Measurements from ENCODE around the gene PDGFD. TPM values are rescaled to one million over a fixed set of nuclear protein-coding genes. Genes with fewer than 3 reads are reported as not detected.

Gene PDGFD
- polyA plus RNA-seq, 1 of the 3 experiments (the other 2 are of a cell fraction): 4.8 TPM

- Histone ChIP-seq H4K20me1 (ENCODE audit: insufficient read depth) (no peaks in the 10 kb centered on the region), H3K4me2 (no peak overlapping the region), H3K27ac (ENCODE audit: low read depth in 2 of 2, low read length in 1 of 2) (no peak overlapping the region), H3F3A (replicated peaks; ENCODE audit: insufficient read depth) (no peaks in the 10 kb centered on the region), H2AFZ (ENCODE audit: low read depth) (no peak overlapping the region; the same call in 1 of the 2 replicates), H3K27me3 (ENCODE audit: insufficient read depth) (no peaks in the 10 kb centered on the region), H3K9me2 (no peaks in the 10 kb centered on the region), H3K79me2 (ENCODE audit: insufficient read depth) (no peaks in the 10 kb centered on the region), H3K36me3 (replicated peaks in 1 of 2; ENCODE audit: control insufficient read depth in 1 of 2, insufficient read depth in 2 of 2, low read length in 1 of 2) (no peaks in the 10 kb centered on the region), H3K9me3 (no peaks in the 10 kb centered on the region), H3K4me1 (ENCODE audit: control insufficient read depth in 1 of 2, insufficient read depth in 2 of 2, low read depth in 1 of 2, low read length in 1 of 2) (peaks cover 0 to 2% of the 10 kb centered on the region in 2 experiments; a peak in 3 of 4 replicates), H3K9ac (no peak overlapping the region), H3K4me3 (ENCODE audit: low read depth in 2 of 2, low read length in 1 of 2) (no peak overlapping the region)
- no peak for DNase-seq
- ChIA-PET POLR2A (no interaction called here), CTCF (interaction anchor here (2.9 kb wide), 1 partner anchor 11 kb away, joined by 11 read pairs; no protein-coding TSS in a partner anchor)
- TF ChIP-seq JUND (IDR thresholded peaks at IDR 0.05) (no peak), NRF1 (IDR thresholded peaks at IDR 0.05; ENCODE audit: low read depth, low read length) (no peak), FOSL2 (IDR thresholded peaks at IDR 0.05; ENCODE audit: borderline replicate concordance, low read depth) (no peak), EZH2phosphoT487 (IDR thresholded peaks at IDR 0.05; ENCODE audit: borderline replicate concordance, low read depth) (no peak), SMC3 (IDR thresholded peaks at IDR 0.05; ENCODE audit: low read depth, low read length) (no peak)
- 84% methylated on average over 2 of the region's 2 CpGs for WGBS (ENCODE audit: low lambda C conversion rate)
Observed at GRCh38 chr11:104148706-104149105, 15.2 kb downstream of the PDGFD start.

- H3K9ac ChIP-seq: no peak overlapping the region
- no peak overlapping the region for H3K27ac ChIP-seq (ENCODE audit: low read depth in 2 of 2, low read length in 1 of 2)
- ChIA-PET POLR2A (no interaction called here), CTCF (interaction anchor here (2.9 kb wide), 1 partner anchor 10 kb away, joined by 11 read pairs; no protein-coding TSS in a partner anchor)
- no peaks in the 10 kb centered on the region for H3K36me3 ChIP-seq (replicated peaks in 1 of 2; ENCODE audit: control insufficient read depth in 1 of 2, insufficient read depth in 2 of 2, low read length in 1 of 2)
- H3K9me3 ChIP-seq: no peaks in the 10 kb centered on the region
- no peaks in the 10 kb centered on the region for H3K79me2 ChIP-seq (ENCODE audit: insufficient read depth)
- no peaks in the 10 kb centered on the region for H3K27me3 ChIP-seq (ENCODE audit: insufficient read depth)
- no peaks in the 10 kb centered on the region for H4K20me1 ChIP-seq (ENCODE audit: insufficient read depth)
- no peak overlapping the region for H3K4me3 ChIP-seq (ENCODE audit: low read depth in 2 of 2, low read length in 1 of 2)
- 47% methylated on average over 2 of the region's 2 CpGs for WGBS (ENCODE audit: low lambda C conversion rate)
- no peak overlapping the region for H3K4me2 ChIP-seq
- H3K4me1 ChIP-seq (ENCODE audit: control insufficient read depth in 1 of 2, insufficient read depth in 2 of 2, low read depth in 1 of 2, low read length in 1 of 2): peaks cover 0 to 2% of the 10 kb centered on the region in 2 experiments; a peak in 2 of 4 replicates
- no peaks in the 10 kb centered on the region for H3F3A ChIP-seq (replicated peaks; ENCODE audit: insufficient read depth)
- H2AFZ ChIP-seq (ENCODE audit: low read depth): no peak overlapping the region
- no peak for DNase-seq
- no peak for TF ChIP-seq USF1 (IDR thresholded peaks at IDR 0.05; ENCODE audit: borderline replicate concordance, low read depth)
- TF ChIP-seq EP300 (IDR thresholded peaks at IDR 0.05; ENCODE audit: borderline replicate concordance in 1 of 2, low read depth in 1 of 2, low read length in 1 of 2): no peak
- no peak for TF ChIP-seq USF2 (IDR thresholded peaks at IDR 0.05; ENCODE audit: borderline replicate concordance, low read depth, low read length)
- no peak for TF ChIP-seq GABPA (IDR thresholded peaks at IDR 0.05; ENCODE audit: low read depth)
- TF ChIP-seq, protein P1, sequence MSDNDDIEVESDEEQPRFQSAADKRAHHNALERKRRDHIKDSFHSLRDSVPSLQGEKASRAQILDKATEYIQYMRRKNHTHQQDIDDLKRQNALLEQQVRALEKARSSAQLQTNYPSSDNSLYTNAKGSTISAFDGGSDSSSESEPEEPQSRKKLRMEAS (IDR thresholded peaks at IDR 0.05; ENCODE audit: low read depth): no peak
- TF ChIP-seq RFX5 (IDR thresholded peaks at IDR 0.05; ENCODE audit: low read length): no peak
- TF ChIP-seq FOXJ3 (CRISPR knock-in tag; IDR thresholded peaks at IDR 0.05): no peak
- no peak for TF ChIP-seq JUND (IDR thresholded peaks at IDR 0.05)
- TF ChIP-seq, protein P2, sequence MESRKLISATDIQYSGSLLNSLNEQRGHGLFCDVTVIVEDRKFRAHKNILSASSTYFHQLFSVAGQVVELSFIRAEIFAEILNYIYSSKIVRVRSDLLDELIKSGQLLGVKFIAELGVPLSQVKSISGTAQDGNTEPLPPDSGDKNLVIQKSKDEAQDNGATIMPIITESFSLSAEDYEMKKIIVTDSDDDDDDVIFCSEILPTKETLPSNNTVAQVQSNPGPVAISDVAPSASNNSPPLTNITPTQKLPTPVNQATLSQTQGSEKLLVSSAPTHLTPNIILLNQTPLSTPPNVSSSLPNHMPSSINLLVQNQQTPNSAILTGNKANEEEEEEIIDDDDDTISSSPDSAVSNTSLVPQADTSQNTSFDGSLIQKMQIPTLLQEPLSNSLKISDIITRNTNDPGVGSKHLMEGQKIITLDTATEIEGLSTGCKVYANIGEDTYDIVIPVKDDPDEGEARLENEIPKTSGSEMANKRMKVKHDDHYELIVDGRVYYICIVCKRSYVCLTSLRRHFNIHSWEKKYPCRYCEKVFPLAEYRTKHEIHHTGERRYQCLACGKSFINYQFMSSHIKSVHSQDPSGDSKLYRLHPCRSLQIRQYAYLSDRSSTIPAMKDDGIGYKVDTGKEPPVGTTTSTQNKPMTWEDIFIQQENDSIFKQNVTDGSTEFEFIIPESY (IDR thresholded peaks at IDR 0.05; ENCODE audit: borderline replicate concordance, low read depth): no peak
- no peak for TF ChIP-seq MEF2A (IDR thresholded peaks at IDR 0.05; ENCODE audit: borderline replicate concordance, low read depth)
- TF ChIP-seq, protein P3, sequence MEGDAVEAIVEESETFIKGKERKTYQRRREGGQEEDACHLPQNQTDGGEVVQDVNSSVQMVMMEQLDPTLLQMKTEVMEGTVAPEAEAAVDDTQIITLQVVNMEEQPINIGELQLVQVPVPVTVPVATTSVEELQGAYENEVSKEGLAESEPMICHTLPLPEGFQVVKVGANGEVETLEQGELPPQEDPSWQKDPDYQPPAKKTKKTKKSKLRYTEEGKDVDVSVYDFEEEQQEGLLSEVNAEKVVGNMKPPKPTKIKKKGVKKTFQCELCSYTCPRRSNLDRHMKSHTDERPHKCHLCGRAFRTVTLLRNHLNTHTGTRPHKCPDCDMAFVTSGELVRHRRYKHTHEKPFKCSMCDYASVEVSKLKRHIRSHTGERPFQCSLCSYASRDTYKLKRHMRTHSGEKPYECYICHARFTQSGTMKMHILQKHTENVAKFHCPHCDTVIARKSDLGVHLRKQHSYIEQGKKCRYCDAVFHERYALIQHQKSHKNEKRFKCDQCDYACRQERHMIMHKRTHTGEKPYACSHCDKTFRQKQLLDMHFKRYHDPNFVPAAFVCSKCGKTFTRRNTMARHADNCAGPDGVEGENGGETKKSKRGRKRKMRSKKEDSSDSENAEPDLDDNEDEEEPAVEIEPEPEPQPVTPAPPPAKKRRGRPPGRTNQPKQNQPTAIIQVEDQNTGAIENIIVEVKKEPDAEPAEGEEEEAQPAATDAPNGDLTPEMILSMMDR (IDR thresholded peaks at IDR 0.05): no peak
- TF ChIP-seq TCF12 (IDR thresholded peaks at IDR 0.05): no peak
- no peak for TF ChIP-seq EZH2phosphoT487 (IDR thresholded peaks at IDR 0.05; ENCODE audit: borderline replicate concordance, low read depth)
- no peak for TF ChIP-seq FOXM1 (IDR thresholded peaks at IDR 0.05; ENCODE audit: low read depth)
- TF ChIP-seq RAD21 (IDR thresholded peaks at IDR 0.05; ENCODE audit: low read length): no peak
- TF ChIP-seq CHD2 (IDR thresholded peaks at IDR 0.05; ENCODE audit: low read length, partially characterized antibody): no peak
- no peak for TF ChIP-seq SIN3A (IDR thresholded peaks at IDR 0.05; ENCODE audit: borderline replicate concordance, low read depth, low read length)
- no peak for TF ChIP-seq ELF1 (IDR thresholded peaks at IDR 0.05)
- no peaks in the 10 kb centered on the region for H3K9me2 ChIP-seq
Observed at GRCh38 chr11:104148074-104148473, 15.9 kb downstream of the PDGFD start.
